Ascending aorta (tissue), 2 donors: Measurements from ENCODE around the gene ACKR2. TPM values are rescaled to one million over a fixed set of nuclear protein-coding genes. Genes with fewer than 3 reads are reported as not detected.

Experiments
- DNase-seq, 2 donors: peaks; one replicate each; pipeline ENCODE4 v3.0.0-alpha.2; 2019; ENCODE audit warnings: low spot score in 2 of 2
- H3K27ac ChIP-seq, 2 donors: fragments of 200-600 bp; sonication (generic); one replicate each; pipeline ENCODE4 v1.5.1; 2016 to 2017; ENCODE audit warnings: mild to moderate bottlenecking in 1 of 2
- H3K27me3 ChIP-seq: fragments of 200-600 bp; sonication (generic); one replicate; pipeline ENCODE4 v1.5.1; 2017
- H3K36me3 ChIP-seq, 2 donors: fragments of 200-600 bp; sonication (generic); one replicate each; pipeline ENCODE4 v1.5.1; 2016
- H3K4me1 ChIP-seq, 2 donors: fragments of 200-600 bp; sonication (generic); one replicate each; pipeline ENCODE4 v1.5.1; 2016 to 2017; ENCODE audit warnings: mild to moderate bottlenecking in 1 of 2
- H3K4me3 ChIP-seq, 2 donors: fragments of 200-600 bp; sonication (generic); one replicate each; pipeline ENCODE4 v1.5.1; 2016 to 2017; ENCODE audit warnings: mild to moderate bottlenecking in 1 of 2
- H3K9me3 ChIP-seq, 2 donors: fragments of 200-600 bp; sonication (generic); one replicate each; pipeline ENCODE4 v1.5.1; 2016
- CTCF ChIP-seq, 3 experiments: fragments of 200-600 bp in 2 of 3; fragments of 450-650 bp in 1 of 3; sonication (generic) in 2 of 3; IDR thresholded peaks; one replicate each; pipeline ENCODE4 v1.5.1; 2016 to 2019; ENCODE audit warnings: antibody characterized with exemption in 3 of 3, mild to moderate bottlenecking in 1 of 3, moderate library complexity in 1 of 3
- intact Hi-C: fragments of 100-400 bp; cut with DNase I; formaldehyde crosslinking; loops from one replicate; pipeline ENCODE4 v1.15.1; 2023
- total RNA-seq: library from RNA; depleted of rRNA; stranded (reverse); fragments of >200 nt; gene quantifications from one replicate; pipeline ENCODE4 v1.1.0, GENCODE V29; 2016

ACKR2 gene
- total RNA-seq, 1 donor from 2014 or later = 24.5 TPM

DNA sequence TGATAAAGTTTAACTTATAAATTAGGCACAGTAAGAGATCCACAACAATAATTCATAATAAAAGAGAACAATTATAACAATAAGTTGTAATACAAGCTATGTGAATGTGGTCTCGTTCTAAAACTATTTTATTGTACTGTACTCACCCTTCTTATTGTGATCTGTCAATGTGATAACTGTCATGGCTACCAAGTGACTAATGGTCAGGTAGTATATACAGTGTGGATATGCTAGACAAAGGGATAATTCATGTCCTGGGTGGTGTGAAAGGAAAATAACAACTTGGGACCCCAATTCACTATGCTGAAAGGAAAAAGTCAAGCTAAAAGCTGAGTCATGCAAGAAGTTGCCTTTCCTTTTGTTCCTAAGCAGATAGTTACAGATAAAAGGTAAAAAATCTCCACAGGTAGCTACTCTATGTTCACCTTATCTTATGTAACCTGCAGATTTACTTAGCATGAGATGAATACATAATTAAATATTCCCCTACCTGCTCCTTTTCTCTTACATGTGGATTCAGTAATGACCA lies 77.1 kb downstream of the ACKR2 start:
- H3K4me3 ChIP-seq = no peak overlapping the region
- no peaks in the 10 kb centered on the region for H3K27me3 ChIP-seq
- DNase-seq = no peak
- intact Hi-C loops = loop anchor here (10.0 kb wide), 1 partner anchor 302 kb away; the partner anchor contains the start of gene SEC22C
- no peaks in the 10 kb centered on the region for H3K9me3 ChIP-seq
- TF ChIP-seq CTCF (IDR thresholded peaks at IDR 0.05) = no peak
- peaks cover 0 to under 1% of the 10 kb centered on the region in 2 donors for H3K4me1 ChIP-seq
- no peaks in the 10 kb centered on the region for H3K36me3 ChIP-seq
- no peak overlapping the region for H3K27ac ChIP-seq

GRCh38 chr3:42887084-42887483 lies 77.8 kb downstream of the ACKR2 start:
- Histone ChIP-seq H3K36me3 (no peaks in the 10 kb centered on the region), H3K9me3 (no peaks in the 10 kb centered on the region), H3K27me3 (no peaks in the 10 kb centered on the region), H3K4me3 (no peak overlapping the region), H3K4me1 (no peaks in the 10 kb centered on the region), H3K27ac (no peak overlapping the region)
- no peak for DNase-seq
- intact Hi-C loops = loop anchor here (10.0 kb wide), 1 partner anchor 302 kb away; the partner anchor contains the start of gene SEC22C
- no peak for TF ChIP-seq CTCF (IDR thresholded peaks at IDR 0.05)

DNA sequence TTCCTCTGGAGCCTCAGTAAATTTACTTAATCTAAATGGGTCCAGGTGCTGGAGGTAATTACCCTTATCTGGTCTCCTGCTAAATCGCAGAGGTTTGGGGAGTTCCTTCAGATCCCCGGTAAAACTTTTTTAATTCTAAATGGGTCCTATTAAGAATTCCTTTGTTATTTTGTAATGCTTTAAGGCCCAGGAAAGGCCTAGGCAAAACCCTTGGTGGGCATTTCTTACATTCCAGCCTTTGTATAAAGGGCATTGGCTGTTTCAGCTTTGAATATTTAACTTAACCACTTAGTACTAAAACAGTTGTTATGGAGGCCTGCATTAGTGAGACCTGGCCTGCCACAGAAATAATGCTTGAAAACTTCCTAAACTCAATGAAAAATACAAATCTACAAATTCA lies 81.8 kb downstream of the ACKR2 start:
- Histone ChIP-seq H3K27ac (no peak overlapping the region), H3K27me3 (no peaks in the 10 kb centered on the region), H3K9me3 (no peaks in the 10 kb centered on the region), H3K36me3 (no peaks in the 10 kb centered on the region), H3K4me3 (no peak overlapping the region), H3K4me1 (no peaks in the 10 kb centered on the region)
- intact Hi-C loops = no loop called here
- DNase-seq = no peak
- no peak for TF ChIP-seq CTCF (IDR thresholded peaks at IDR 0.05)

GRCh38 chr3:42892169-42892568 lies 82.9 kb downstream of the ACKR2 start:
- no peaks in the 10 kb centered on the region for H3K4me1 ChIP-seq
- no peaks in the 10 kb centered on the region for H3K27me3 ChIP-seq
- TF ChIP-seq CTCF (IDR thresholded peaks at IDR 0.05) = no peak
- H3K27ac ChIP-seq = no peak overlapping the region
- intact Hi-C loops = no loop called here
- H3K9me3 ChIP-seq = no peaks in the 10 kb centered on the region
- no peak overlapping the region for H3K4me3 ChIP-seq
- no peak for DNase-seq
- H3K36me3 ChIP-seq = no peaks in the 10 kb centered on the region

DNA sequence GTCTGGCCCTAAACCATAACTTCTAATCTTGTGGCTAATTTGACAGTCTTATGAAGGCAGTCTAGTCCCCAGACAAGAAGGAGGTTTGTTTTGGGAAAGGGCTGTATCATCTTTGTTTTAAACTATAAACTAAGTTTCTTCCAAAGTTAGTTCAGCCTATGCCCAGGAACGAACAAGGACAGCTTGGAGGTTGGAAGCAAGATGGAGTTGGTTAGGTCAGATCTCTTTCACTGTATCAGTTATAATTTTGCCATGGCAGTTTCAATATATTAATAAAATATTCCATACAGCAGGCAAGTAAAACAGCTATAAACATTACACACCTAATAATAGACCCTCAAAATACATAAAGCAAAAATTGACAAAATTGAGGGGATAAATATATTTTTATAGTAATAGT lies 83.6 kb downstream of the ACKR2 start:
- intact Hi-C loops = no loop called here
- no peak for DNase-seq
- H3K4me1 ChIP-seq = no peaks in the 10 kb centered on the region
- H3K36me3 ChIP-seq = no peaks in the 10 kb centered on the region
- H3K27me3 ChIP-seq = no peaks in the 10 kb centered on the region
- TF ChIP-seq CTCF (IDR thresholded peaks at IDR 0.05) = no peak
- no peak overlapping the region for H3K4me3 ChIP-seq
- H3K9me3 ChIP-seq = no peaks in the 10 kb centered on the region
- H3K27ac ChIP-seq = no peak overlapping the region
